ENCODE results near the gene SLC38A3. TPM values are rescaled to one million over a fixed set of nuclear protein-coding genes. Genes with fewer than 3 reads are reported as not detected.

SLC38A3 gene
- total RNA-seq, 4 donors from 2014 or later: 1.9 to 8.9 (median 5.0) TPM

DNA sequence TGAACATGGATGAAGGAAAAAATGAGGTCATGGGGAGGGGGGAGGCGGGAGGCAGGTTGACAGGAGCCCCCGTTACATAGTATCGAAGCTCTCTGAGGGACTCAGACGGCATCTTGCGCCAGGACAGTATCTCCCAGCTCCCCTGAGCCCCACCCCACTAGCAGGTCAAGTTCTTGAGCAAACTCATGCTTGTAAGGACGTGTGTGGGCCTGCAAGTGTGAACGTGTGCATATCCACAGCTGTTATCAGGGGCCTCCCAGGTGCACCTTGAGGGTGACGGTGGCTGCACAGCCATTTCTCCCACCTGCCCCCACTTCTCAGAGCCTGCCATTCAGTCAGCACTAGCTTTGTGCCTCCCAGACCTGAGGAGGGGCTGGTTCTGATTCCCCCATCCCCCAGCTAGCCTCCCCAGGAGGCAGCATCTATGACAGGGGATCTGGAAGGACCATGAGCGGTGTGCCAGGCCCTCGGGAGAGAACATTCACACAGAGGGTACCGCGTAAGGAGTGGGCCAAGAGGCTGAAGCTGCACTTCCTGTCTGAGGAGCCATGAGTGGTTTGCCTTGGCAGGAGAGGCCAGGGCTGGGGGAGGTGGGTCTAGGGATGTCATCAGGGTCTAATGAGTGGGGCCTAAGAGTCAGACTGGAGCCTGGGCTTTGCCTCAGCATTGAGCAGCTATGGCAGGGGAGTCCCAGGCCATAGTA lies 47.1 kb upstream of the SLC38A3 start:
- peaks cover 18 to 33% of the 10 kb centered on the region in 2 donors for H3K4me1 ChIP-seq
- no peaks in the 10 kb centered on the region for H3K9me3 ChIP-seq
- in situ Hi-C loops (cut with MboI; ENCODE audit: low sequenced_read_pairs in 4 of 4): no loop called here
- H3K36me3 ChIP-seq: no peaks in the 10 kb centered on the region
- H3K4me3 ChIP-seq: no peak overlapping the region
- H3K27ac ChIP-seq: peak overlapping the region; percentile 57 to 82 (median 77)
- no peak for ATAC-seq
- no peak for TF ChIP-seq POLR2A (IDR thresholded peaks at IDR 0.05)
- TF ChIP-seq CTCF (IDR thresholded peaks at IDR 0.05 in 4 of 5, conservative IDR thresholded peaks at IDR 0.05 in 1 of 5): no peak
- intact Hi-C loops (cut with DNase I; ENCODE audit: low total_unique reads): no loop called here
- H3K27me3 ChIP-seq: no peaks in the 10 kb centered on the region
- no peak for DNase-seq

DNA sequence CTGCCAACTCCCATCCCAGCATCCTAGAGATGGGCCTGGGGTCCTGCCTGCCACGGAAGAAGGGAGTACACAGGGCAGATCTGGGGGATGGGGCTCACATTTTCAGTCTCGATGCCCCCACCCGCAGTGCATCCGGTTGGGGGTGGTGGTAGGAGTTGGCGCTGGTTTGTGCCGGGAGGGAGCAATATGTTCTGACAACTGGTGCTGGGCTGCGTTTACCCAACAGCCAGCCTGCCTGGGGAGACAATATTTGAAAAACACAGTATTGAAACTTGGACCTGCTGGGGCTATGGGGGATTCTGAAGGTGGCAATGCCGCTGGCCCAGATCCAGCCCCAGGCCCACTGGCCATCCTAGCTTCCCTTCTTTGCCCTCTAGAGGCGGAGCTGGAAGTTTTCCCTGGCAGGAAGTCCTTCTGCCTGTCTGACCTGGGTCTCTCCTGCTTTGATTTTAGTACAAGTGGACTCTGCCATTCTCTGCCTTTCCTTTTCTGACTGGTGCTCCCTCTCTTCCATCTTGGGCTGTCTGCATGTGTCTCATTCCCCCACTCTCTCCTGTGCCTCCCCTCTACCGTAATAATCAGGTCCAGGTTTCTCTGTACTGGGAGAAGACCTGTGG lies 46.4 kb upstream of the SLC38A3 start:
- H3K4me1 ChIP-seq: peaks cover 22 to 38% of the 10 kb centered on the region in 2 donors
- no peaks in the 10 kb centered on the region for H3K27me3 ChIP-seq

GRCh38 chr3:50160561-50160983 lies 44.5 kb upstream of the SLC38A3 start:
- Histone ChIP-seq H3K27me3 (no peaks in the 10 kb centered on the region), H3K36me3 (no peaks in the 10 kb centered on the region), H3K4me3 (no peak overlapping the region), H3K9me3 (no peaks in the 10 kb centered on the region), H3K27ac (peak overlapping the region; percentile 59 to 82 (median 77)), H3K4me1 (peaks cover 41 to 50% of the 10 kb centered on the region in 2 donors)
- intact Hi-C loops (cut with DNase I; ENCODE audit: low total_unique reads): no loop called here
- TF ChIP-seq CTCF (IDR thresholded peaks at IDR 0.05 in 4 of 5, conservative IDR thresholded peaks at IDR 0.05 in 1 of 5): no peak
- no peak for TF ChIP-seq POLR2A (IDR thresholded peaks at IDR 0.05)
- no peak for ATAC-seq
- in situ Hi-C loops (cut with MboI; ENCODE audit: low sequenced_read_pairs in 4 of 4): no loop called here
- no peak for DNase-seq

More for the DNA sequence above, 46.4 kb upstream of the SLC38A3 start:
- no peak overlapping the region for H3K4me3 ChIP-seq
- no peaks in the 10 kb centered on the region for H3K36me3 ChIP-seq
- no peak for ATAC-seq
- TF ChIP-seq POLR2A (IDR thresholded peaks at IDR 0.05) (no peak), CTCF (IDR thresholded peaks at IDR 0.05 in 4 of 5, conservative IDR thresholded peaks at IDR 0.05 in 1 of 5) (no peak)
- no peaks in the 10 kb centered on the region for H3K9me3 ChIP-seq
- in situ Hi-C loops (cut with MboI; ENCODE audit: low sequenced_read_pairs in 4 of 4): no loop called here
- intact Hi-C loops (cut with DNase I; ENCODE audit: low total_unique reads): no loop called here
- no peak for DNase-seq
- peak overlapping the region; percentile 57 to 82 (median 77) for H3K27ac ChIP-seq

DNA sequence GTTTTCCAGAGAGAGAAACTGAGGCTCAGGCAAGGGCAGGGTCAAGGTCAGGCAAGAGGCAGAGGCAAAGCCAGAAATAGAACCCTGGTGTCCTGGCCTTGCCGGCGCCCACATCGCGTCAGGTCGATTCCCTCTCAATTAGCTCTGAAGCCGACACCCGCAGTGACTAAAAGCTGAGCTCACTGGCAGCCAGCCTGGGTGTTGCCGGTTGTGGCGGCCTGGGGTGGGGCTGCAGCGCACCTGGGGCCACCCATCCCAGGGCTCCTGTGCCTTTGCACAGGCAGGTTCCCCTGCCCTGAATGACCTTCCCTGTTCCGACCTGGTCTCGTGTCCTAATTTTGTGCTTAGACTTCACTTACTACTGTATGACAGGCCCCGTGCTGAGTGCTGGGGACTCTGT lies 43.8 kb upstream of the SLC38A3 start:
- peak overlapping the region; percentile 59 to 82 (median 77) for H3K27ac ChIP-seq
- DNase-seq: no peak
- TF ChIP-seq POLR2A (IDR thresholded peaks at IDR 0.05) (no peak), CTCF (IDR thresholded peaks at IDR 0.05 in 4 of 5, conservative IDR thresholded peaks at IDR 0.05 in 1 of 5) (no peak)

More for the DNA sequence above, 43.8 kb upstream of the SLC38A3 start:
- H3K36me3 ChIP-seq: no peaks in the 10 kb centered on the region
- in situ Hi-C loops (cut with MboI; ENCODE audit: low sequenced_read_pairs in 4 of 4): no loop called here
- H3K4me3 ChIP-seq: peak overlapping the region in 1 of 4 donors; percentile 17
- no peaks in the 10 kb centered on the region for H3K27me3 ChIP-seq
- ATAC-seq: no peak
- no peaks in the 10 kb centered on the region for H3K9me3 ChIP-seq
- intact Hi-C loops (cut with DNase I; ENCODE audit: low total_unique reads): no loop called here
- H3K4me1 ChIP-seq: peaks cover 41 to 53% of the 10 kb centered on the region in 2 donors

All from gastrocnemius medialis (tissue), 4 donors.